Measurements from ENCODE around the gene DSCAM. TPM values are rescaled to one million over a fixed set of nuclear protein-coding genes. Genes with fewer than 3 reads are reported as not detected.
"Not testable (repeated sequence)": the region's sequence is repeated elsewhere in the genome, so short reads cannot be mapped to it uniquely, and the experiment has no call there.

Gene DSCAM
- total RNA-seq, 1 experiment from 2014 or later, result 0.33 TPM

DNA sequence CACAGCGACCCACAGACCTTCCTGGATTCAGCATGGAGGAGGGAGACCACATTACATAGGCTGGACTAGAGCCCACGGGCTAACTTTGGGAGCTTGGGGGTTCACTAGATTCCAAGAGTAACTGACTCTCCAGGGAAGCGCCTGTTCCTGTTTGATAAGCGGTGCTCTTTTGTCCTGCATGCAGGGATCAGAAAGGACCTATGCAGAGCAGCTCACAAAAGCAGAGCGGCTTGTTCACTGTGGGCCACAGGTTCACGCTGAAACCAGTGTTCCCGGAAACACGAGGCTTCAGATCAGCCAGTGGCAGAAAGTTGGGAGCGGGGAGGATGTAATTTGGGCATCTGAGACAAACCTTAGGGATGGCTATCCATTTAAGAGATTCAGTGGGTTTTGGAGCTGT is 575.8 kb downstream of the DSCAM start:
- DNase-seq (ENCODE audit: unreplicated experiment), result no peak
- H3K4me3 Mint-ChIP-seq (ENCODE audit: unreplicated experiment), result no peak overlapping the region
- TF ChIP-seq, protein P1, sequence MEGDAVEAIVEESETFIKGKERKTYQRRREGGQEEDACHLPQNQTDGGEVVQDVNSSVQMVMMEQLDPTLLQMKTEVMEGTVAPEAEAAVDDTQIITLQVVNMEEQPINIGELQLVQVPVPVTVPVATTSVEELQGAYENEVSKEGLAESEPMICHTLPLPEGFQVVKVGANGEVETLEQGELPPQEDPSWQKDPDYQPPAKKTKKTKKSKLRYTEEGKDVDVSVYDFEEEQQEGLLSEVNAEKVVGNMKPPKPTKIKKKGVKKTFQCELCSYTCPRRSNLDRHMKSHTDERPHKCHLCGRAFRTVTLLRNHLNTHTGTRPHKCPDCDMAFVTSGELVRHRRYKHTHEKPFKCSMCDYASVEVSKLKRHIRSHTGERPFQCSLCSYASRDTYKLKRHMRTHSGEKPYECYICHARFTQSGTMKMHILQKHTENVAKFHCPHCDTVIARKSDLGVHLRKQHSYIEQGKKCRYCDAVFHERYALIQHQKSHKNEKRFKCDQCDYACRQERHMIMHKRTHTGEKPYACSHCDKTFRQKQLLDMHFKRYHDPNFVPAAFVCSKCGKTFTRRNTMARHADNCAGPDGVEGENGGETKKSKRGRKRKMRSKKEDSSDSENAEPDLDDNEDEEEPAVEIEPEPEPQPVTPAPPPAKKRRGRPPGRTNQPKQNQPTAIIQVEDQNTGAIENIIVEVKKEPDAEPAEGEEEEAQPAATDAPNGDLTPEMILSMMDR (IDR thresholded peaks at IDR 0.05; ENCODE audit: unreplicated experiment), result no peak
- intact Hi-C loops (cut with micrococcal nuclease), result no loop called here
- no TSS peak for BruUV-seq (replicated peaks)
- no peaks in the 10 kb centered on the region for H3K36me3 Mint-ChIP-seq (ENCODE audit: insufficient read depth, unreplicated experiment)
- POLR2A ChIA-PET, result no interaction called here
- no peaks in the 10 kb centered on the region for H3K27me3 Mint-ChIP-seq (ENCODE audit: insufficient read depth, unreplicated experiment)
- H3K4me1 Mint-ChIP-seq (ENCODE audit: insufficient read depth, unreplicated experiment), result no peaks in the 10 kb centered on the region
- no peak overlapping the region for H3K27ac Mint-ChIP-seq (ENCODE audit: low read depth, unreplicated experiment)
- CTCF ChIA-PET, result interaction anchor here (0.5 kb wide), 1 partner anchor 863 kb away, joined by 3 read pairs; no protein-coding TSS in a partner anchor
- H3K9me3 Mint-ChIP-seq (ENCODE audit: unreplicated experiment), result no peaks in the 10 kb centered on the region

DNA sequence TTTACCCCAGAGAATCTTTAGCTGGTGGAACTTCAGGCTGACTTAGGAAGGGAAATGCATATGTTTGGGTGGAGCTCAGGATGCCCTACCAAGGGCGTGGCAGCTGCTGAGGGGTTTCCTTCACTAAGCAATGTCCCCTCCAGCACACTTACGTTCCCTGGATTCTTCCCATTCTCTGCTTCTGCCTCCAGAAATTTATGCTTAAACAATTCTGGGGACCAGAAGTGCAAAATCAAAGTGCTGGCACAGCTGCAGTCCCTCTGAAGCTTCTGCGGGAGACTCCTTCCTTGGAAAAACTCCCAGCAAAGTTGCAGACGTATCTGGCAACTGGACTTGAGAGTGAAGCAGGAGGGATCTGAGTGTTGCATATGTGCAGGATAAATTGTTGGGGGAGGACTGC is 576.9 kb downstream of the DSCAM start:
- CTCF ChIA-PET, result no interaction called here
- no peak overlapping the region for H3K27ac Mint-ChIP-seq (ENCODE audit: low read depth, unreplicated experiment)
- no peaks in the 10 kb centered on the region for H3K9me3 Mint-ChIP-seq (ENCODE audit: unreplicated experiment)
- no peaks in the 10 kb centered on the region for H3K4me1 Mint-ChIP-seq (ENCODE audit: insufficient read depth, unreplicated experiment)
- H3K36me3 Mint-ChIP-seq (ENCODE audit: insufficient read depth, unreplicated experiment), result no peaks in the 10 kb centered on the region
- DNase-seq (ENCODE audit: unreplicated experiment), result no peak
- POLR2A ChIA-PET, result no interaction called here
- TF ChIP-seq, protein P1 (IDR thresholded peaks at IDR 0.05; ENCODE audit: unreplicated experiment), result no peak
- no TSS peak for BruUV-seq (replicated peaks)
- no peaks in the 10 kb centered on the region for H3K27me3 Mint-ChIP-seq (ENCODE audit: insufficient read depth, unreplicated experiment)
- intact Hi-C loops (cut with micrococcal nuclease), result no loop called here
- H3K4me3 Mint-ChIP-seq (ENCODE audit: unreplicated experiment), result no peak overlapping the region

DNA sequence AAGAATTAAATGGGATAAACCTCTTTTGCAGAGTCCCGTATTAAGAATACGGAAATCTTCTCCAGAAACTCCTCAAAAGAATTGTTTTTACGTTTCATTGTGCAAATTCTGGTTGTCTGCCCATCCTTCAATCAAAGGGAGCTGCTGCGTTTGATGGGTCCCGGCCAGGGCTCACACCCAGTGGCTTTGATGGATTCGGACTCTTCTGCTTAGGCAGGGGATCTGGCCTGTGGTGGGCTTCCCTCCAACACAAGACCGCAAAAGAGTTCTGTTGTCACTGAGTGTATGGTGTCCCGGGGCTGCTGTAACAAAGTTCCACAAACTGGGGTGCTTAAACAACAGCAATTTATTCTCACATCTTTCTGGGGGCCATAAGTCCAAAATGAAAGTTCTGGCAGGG is 577.7 kb downstream of the DSCAM start:
- TF ChIP-seq, protein P1 (IDR thresholded peaks at IDR 0.05; ENCODE audit: unreplicated experiment), result no peak
- BruUV-seq (replicated peaks), result no TSS peak
- ChIA-PET CTCF (interaction anchor here (0.9 kb wide), 1 partner anchor 11 kb away, joined by 3 read pairs; no protein-coding TSS in a partner anchor), POLR2A (no interaction called here)
- no peak overlapping the region for H3K4me3 Mint-ChIP-seq (ENCODE audit: unreplicated experiment)
- no peaks in the 10 kb centered on the region for H3K9me3 Mint-ChIP-seq (ENCODE audit: unreplicated experiment)
- no peak overlapping the region for H3K27ac Mint-ChIP-seq (ENCODE audit: low read depth, unreplicated experiment)
- intact Hi-C loops (cut with micrococcal nuclease), result no loop called here
- H3K4me1 Mint-ChIP-seq (ENCODE audit: insufficient read depth, unreplicated experiment), result no peaks in the 10 kb centered on the region
- H3K36me3 Mint-ChIP-seq (ENCODE audit: insufficient read depth, unreplicated experiment), result no peaks in the 10 kb centered on the region
- DNase-seq (ENCODE audit: unreplicated experiment), result no peak
- H3K27me3 Mint-ChIP-seq (ENCODE audit: insufficient read depth, unreplicated experiment), result no peaks in the 10 kb centered on the region

DNA sequence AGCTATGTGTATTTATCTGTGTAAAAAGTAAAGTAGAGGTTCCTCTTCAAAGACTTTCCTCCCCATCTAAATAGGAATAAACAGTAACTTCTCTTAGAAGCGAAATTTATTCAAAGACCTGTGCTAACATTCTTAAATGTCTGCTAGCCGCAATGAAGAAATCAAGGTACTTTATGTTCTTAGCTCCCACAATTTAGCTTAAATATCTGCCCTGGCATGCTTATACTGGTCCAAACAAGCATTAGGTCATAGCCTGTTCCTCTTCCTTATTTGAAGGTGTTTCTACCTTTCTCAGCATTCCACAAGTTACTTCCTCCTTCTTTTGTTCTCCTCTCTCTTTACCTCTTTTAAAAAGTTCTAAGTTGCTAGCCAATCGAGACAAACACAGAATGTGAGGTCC is 588.5 kb downstream of the DSCAM start:
- intact Hi-C loops (cut with micrococcal nuclease); H3K4me3 Mint-ChIP-seq (ENCODE audit: unreplicated experiment); H3K36me3 Mint-ChIP-seq (ENCODE audit: insufficient read depth, unreplicated experiment); H3K27me3 Mint-ChIP-seq (ENCODE audit: insufficient read depth, unreplicated experiment); H3K9me3 Mint-ChIP-seq (ENCODE audit: unreplicated experiment); POLR2A ChIA-PET; BruUV-seq (replicated peaks): not testable (repeated sequence)
- CTCF ChIA-PET, result interaction anchor here (0.6 to 1.1 kb wide), 2 partner anchors 10 to 23 kb away, joined by 3 to 4 read pairs; no protein-coding TSS in a partner anchor
- peaks cover 23% of the 10 kb centered on the region for H3K4me1 Mint-ChIP-seq (ENCODE audit: insufficient read depth, unreplicated experiment)
- H3K27ac Mint-ChIP-seq (ENCODE audit: low read depth, unreplicated experiment), result peak overlapping the region; percentile 40
- DNase-seq (ENCODE audit: unreplicated experiment), result peak; percentile 0

DNA sequence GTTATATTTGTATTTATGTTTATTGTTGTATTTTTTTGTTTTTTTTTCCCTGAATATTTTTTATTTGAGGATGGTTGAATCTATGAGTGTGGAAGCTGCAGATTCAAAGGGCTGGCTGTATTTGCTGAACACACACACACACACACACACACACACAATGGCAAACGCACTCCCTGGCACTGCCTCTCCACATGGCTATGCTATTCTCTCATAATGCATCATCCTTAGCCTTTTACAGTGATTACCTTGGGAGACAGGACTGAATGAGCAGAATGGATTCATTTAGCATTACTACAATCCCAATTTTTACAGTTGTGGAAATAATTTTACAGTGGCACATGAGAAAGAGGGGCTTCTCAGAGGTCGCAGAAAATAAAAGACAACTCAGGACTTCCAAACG is 589.6 kb downstream of the DSCAM start:
- no peaks in the 10 kb centered on the region for H3K27me3 Mint-ChIP-seq (ENCODE audit: insufficient read depth, unreplicated experiment)
- ChIA-PET CTCF (no interaction called here), POLR2A (interaction anchor here (0.6 kb wide), 1 partner anchor 811 kb away, joined by 3 read pairs; no protein-coding TSS in a partner anchor)
- peaks cover 23% of the 10 kb centered on the region for H3K4me1 Mint-ChIP-seq (ENCODE audit: insufficient read depth, unreplicated experiment)
- no peak for DNase-seq (ENCODE audit: unreplicated experiment)
- H3K9me3 Mint-ChIP-seq (ENCODE audit: unreplicated experiment), result no peaks in the 10 kb centered on the region
- H3K4me3 Mint-ChIP-seq (ENCODE audit: unreplicated experiment), result no peak overlapping the region
- intact Hi-C loops (cut with micrococcal nuclease), result no loop called here
- H3K36me3 Mint-ChIP-seq (ENCODE audit: insufficient read depth, unreplicated experiment), result peaks cover 7% of the 10 kb centered on the region
- H3K27ac Mint-ChIP-seq (ENCODE audit: low read depth, unreplicated experiment), result no peak overlapping the region
- BruUV-seq (replicated peaks), result no TSS peak
- TF ChIP-seq, protein P1 (IDR thresholded peaks at IDR 0.05; ENCODE audit: unreplicated experiment), result no peak

All from MCF 10A (cell line).